ENCODE data around the gene TMEM120B.
"Not testable (repeated sequence)": the region's sequence is repeated elsewhere in the genome, so short reads cannot be mapped to it uniquely, and the experiment has no call there.

Gene TMEM120B

GRCh38 chr12:121712461-121713256 is at the start of gene TMEM120B:
Gene TMEM120B, plus strand, starts transcription at chr12:121712752. Its CDS starts 144 bp downstream, at chr12:121712896.
- peak; percentile 84 for DNase-seq

- no peak for DNase-seq
Measured at GRCh38 chr12:121663610-121663929, 49.0 kb upstream of the TMEM120B start.

GRCh38 chr12:121666829-121667228 is 45.7 kb upstream of the TMEM120B start:
- not testable (repeated sequence) for DNase-seq

- DNase-seq: no peak
Measured at GRCh38 chr12:121668750-121669520, 43.6 kb upstream of the TMEM120B start.

- no peak for DNase-seq
Measured at GRCh38 chr12:121669521-121669900, 43.0 kb upstream of the TMEM120B start, which contains the start of gene MORN3. Gene MORN3, minus strand, starts transcription at chr12:121669654. Its CDS starts 171 bp downstream, at chr12:121669483.

GRCh38 chr12:121673013-121673511 is 39.5 kb upstream of the TMEM120B start:
- DNase-seq: peak; percentile 54

- no peak for DNase-seq
Measured at GRCh38 chr12:121676190-121676589, 36.4 kb upstream of the TMEM120B start.

GRCh38 chr12:121678305-121678704 is 34.2 kb upstream of the TMEM120B start:
- no peak for DNase-seq

- no peak for DNase-seq
Measured at GRCh38 chr12:121678716-121679300, 33.7 kb upstream of the TMEM120B start.

- DNase-seq: not testable (repeated sequence)
Measured at GRCh38 chr12:121679661-121680197, 32.8 kb upstream of the TMEM120B start.

GRCh38 chr12:121688966-121689365 is 23.6 kb upstream of the TMEM120B start:
- DNase-seq: no peak

GRCh38 chr12:121689430-121689829 is 23.1 kb upstream of the TMEM120B start:
- DNase-seq: no peak

- DNase-seq: not testable (repeated sequence)
Measured at GRCh38 chr12:121692744-121693143, 19.8 kb upstream of the TMEM120B start.

- no peak for DNase-seq
Measured at GRCh38 chr12:121693155-121693687, 19.3 kb upstream of the TMEM120B start.

- DNase-seq: peak; percentile 41
Measured at GRCh38 chr12:121697093-121697698, 15.4 kb upstream of the TMEM120B start.

- not testable (repeated sequence) for DNase-seq
Measured at GRCh38 chr12:121697861-121698260, 14.7 kb upstream of the TMEM120B start.

- no peak for DNase-seq
Measured at GRCh38 chr12:121701667-121702277, 10.8 kb upstream of the TMEM120B start.

GRCh38 chr12:121702944-121703343 is 9.6 kb upstream of the TMEM120B start:
- no peak for DNase-seq

- no peak for DNase-seq
Measured at GRCh38 chr12:121705514-121705913, 7.0 kb upstream of the TMEM120B start.

- DNase-seq: no peak
Measured at GRCh38 chr12:121708313-121709063, 4.1 kb upstream of the TMEM120B start.

- DNase-seq: not testable (repeated sequence)
Measured at GRCh38 chr12:121709064-121709424, 3.5 kb upstream of the TMEM120B start.
